ENCODE data around the gene FGD2. TPM values are rescaled to one million over a fixed set of nuclear protein-coding genes. Genes with fewer than 3 reads are reported as not detected.
A peak's percentile ranks its signal among the peaks of the same experiment; 100 is the strongest.

The FGD2 gene
- total and polyA plus RNA-seq, 10 of the 15 experiments (the other 5 are each of a cell fraction or from before 2014, with no cell fraction given): 5.2 to 88.1 (median 33.2) TPM

- no peak for TF ChIP-seq ZBTB40 (IDR thresholded peaks at IDR 0.05; ENCODE audit: borderline replicate concordance)
- no peak for TF ChIP-seq MTA3 (IDR thresholded peaks at IDR 0.05; ENCODE audit: borderline replicate concordance, low read length)
- TF ChIP-seq IRF4 (IDR thresholded peaks at IDR 0.05; ENCODE audit: low read depth, low read length): peak; percentile 54; the same call in 1 of the 2 replicates
- peak; percentile 82 for TF ChIP-seq ZNF687 (IDR thresholded peaks at IDR 0.05)
- TF ChIP-seq TCF3 (IDR thresholded peaks at IDR 0.05; ENCODE audit: borderline replicate concordance, insufficient read depth, low read depth, low read length): no peak
- no peak for TF ChIP-seq SKIL (IDR thresholded peaks at IDR 0.05; ENCODE audit: low read depth, poor library complexity, severe bottlenecking)
- no peak for TF ChIP-seq TBL1XR1 (IDR thresholded peaks at IDR 0.05; ENCODE audit: low read depth, low read length)
- peak; percentile 23 to 50; a peak in 1 of 4 replicates for TF ChIP-seq EP300 (IDR thresholded peaks at IDR 0.05; ENCODE audit: borderline replicate concordance in 1 of 2, control insufficient read depth in 1 of 2, low read depth in 2 of 2, low read length in 2 of 2)
- TF ChIP-seq ETV6 (conservative IDR thresholded peaks at IDR 0.05 in 1 of 2, IDR thresholded peaks at IDR 0.05 in 1 of 2; ENCODE audit: borderline replicate concordance in 1 of 2, low read depth in 1 of 2): 0 out of 4 replicates have a peak, but pooled peaks of 1 of the 2 experiments have one; percentile 9
- TF ChIP-seq NFYB (IDR thresholded peaks at IDR 0.05; ENCODE audit: insufficient read depth, low read depth, low read length): 0 out of 2 replicates have a peak, but pooled peaks have one; percentile 14
- peak; percentile 64 for TF ChIP-seq DPF2 (IDR thresholded peaks at IDR 0.05)
- TF ChIP-seq TARDBP (IDR thresholded peaks at IDR 0.05; ENCODE audit: borderline replicate concordance): no peak
These were observed at the start of gene FGD2 (continued) for GRCh38 chr6:37005061-37005810.
